ENCODE results near the gene BORCS5.

The BORCS5 gene

GRCh38 chr12:12432364-12432763 lies 75.5 kb downstream of the BORCS5 start:
- DNase-seq (ENCODE audit: low spot score), result no peak

DNA sequence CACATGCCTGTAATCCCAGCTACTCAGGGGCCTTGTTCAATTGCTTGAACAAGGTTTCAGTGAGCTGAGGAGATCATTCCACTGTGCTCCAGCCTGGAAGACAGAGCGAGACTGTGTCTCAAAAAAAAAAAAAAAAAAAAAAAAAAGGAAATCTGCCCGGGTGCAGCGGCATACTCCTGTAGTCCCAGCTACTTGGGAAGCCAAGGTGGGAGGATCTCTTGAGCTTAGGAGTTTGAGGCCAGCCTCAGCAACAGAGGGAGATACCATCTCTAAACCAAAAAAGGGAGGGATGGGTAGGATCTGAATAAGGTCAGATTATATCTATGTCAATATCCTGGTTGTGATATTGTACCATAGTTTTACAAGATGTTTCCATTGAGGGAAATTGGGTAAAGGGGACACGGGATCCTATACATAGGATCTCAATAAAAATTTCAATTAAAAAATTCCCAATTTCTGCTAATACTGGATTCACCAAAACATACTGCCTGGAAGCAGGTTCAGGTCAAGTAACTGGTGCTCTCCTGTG lies 76.4 kb downstream of the BORCS5 start:
- no peak for DNase-seq (ENCODE audit: low spot score)

DNA sequence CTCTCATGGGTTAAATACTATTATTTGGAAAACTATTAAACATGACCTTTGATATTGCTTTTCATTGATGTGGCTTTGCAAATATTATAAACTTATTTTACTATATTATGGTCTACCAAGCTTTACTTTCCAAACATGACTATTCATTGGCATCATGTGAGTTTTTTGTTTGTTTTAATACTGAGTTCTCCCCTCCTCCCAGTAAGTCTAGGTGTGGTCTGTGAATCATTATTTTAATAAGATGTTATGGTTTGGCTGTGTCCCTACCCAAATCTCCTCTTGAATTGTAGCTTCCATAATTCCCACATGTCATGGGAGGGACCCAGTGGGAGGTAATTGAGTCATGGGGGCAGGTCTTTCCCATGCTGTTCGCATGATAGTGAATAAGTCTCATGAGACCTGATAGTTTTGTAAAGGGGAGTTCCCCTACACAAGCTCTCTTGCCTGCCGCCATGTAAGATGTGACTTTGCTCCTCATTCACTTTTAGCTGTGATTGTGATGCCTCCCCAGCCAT lies 80.0 kb downstream of the BORCS5 start:
- DNase-seq (ENCODE audit: low spot score), result no peak

DNA sequence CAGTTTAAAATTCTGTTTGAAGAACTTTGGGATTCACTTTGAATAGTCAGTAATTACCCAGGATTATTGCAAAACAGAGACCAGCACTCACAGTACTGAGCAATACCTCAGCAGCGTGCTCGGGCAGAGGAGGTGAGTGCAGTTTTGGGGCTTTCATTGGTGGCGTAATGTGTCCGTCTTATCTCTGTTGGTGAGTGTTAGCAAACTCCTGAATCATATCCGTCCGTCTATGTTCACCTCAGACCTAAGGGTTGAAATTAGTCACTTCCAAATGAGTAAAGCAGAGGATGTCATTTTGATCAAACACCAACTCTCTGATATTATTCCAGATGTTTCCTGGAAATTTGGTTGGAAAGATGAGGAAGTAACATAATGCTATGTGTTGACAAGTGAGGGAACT lies 82.8 kb downstream of the BORCS5 start:
- no peak for DNase-seq (ENCODE audit: low spot score)

GRCh38 chr12:12440784-12441428 lies 84.0 kb downstream of the BORCS5 start:
- DNase-seq (ENCODE audit: low spot score), result no peak

GRCh38 chr12:12441429-12441807 lies 84.5 kb downstream of the BORCS5 start:
- no peak for DNase-seq (ENCODE audit: low spot score)

- DNase-seq (ENCODE audit: low spot score), result no peak
Measured at GRCh38 chr12:12441843-12442461, 85.1 kb downstream of the BORCS5 start.

GRCh38 chr12:12442548-12443071 lies 85.7 kb downstream of the BORCS5 start:
- DNase-seq (ENCODE audit: low spot score), result no peak

DNA sequence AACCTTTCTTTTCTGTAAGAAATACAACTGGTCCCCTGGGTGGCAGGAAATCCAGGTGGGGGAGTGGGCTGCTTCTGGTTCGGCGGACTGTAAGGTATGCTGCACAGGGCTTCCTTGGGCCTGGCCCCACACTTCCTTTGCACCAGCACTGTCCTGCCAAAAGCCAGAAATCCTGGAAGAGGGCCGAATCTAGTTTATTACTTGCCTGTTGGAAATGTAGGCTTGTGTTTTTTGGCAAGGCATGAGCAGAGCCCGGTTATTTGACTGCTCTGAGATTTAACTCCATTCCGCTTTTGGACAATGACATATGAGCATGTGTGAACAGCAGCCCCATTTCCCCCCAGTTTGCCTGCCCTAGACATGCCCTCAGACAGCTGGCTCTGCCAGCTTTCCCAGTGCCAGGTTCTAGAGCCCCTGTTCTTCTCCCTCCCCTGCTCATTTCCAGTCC lies 86.6 kb downstream of the BORCS5 start:
- no peak for DNase-seq (ENCODE audit: low spot score)

GRCh38 chr12:12445165-12445881 lies 88.4 kb downstream of the BORCS5 start:
- no peak for DNase-seq (ENCODE audit: low spot score)

DNA sequence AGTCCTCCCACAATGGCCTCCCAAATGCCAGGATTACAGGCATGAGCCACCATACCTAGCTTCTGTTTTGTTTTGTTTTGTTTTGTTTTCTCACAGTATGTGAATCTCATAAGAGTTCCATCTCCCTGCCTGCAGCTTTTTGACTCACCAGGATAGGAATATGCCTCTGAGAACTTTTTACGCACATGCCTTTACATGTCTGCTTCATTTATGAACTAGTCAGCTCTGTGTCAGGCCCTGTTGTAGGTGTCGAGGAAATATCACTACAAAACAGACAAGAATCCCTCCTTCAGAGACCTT lies 89.0 kb downstream of the BORCS5 start:
- DNase-seq (ENCODE audit: low spot score), result no peak

DNA sequence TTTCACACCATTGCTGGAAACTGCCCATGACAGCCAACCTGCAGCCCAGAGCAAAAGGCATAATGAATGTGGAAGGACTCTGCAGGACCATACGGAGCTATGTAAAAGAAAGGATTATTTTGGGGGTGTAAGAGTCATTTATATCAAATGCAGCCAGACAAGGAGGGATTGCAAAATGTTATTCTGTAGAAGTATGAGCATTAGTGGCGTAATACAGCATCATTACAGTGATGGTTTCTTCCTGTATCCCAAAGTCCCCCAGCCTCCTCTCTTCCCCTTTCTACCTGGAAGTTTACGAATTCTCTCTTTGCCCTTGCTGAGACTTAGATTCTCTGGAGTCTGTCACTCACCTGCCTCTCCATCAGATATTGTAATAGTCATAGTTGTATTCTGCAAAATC lies 89.9 kb downstream of the BORCS5 start:
- no peak for DNase-seq (ENCODE audit: low spot score)

DNA sequence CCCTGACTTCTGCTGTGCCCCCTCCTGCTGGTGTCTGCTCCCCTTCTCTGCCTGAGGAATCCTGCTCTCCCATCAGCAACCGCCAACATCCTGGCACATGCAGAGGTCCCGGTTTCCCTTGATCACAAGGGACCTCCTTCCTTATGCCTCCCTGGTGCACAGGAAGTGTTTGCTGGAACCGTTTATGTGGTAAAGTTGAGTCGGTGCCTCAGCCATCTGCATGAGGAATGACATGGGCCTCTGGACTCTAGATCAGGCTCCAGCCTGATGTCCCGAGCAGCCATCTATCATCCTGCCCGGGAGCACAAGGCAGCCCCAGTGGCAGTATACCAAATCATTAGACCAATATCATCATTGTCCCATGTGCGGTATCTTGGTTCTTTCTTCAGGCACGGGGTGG lies 90.4 kb downstream of the BORCS5 start:
- DNase-seq (ENCODE audit: low spot score), result no peak

GRCh38 chr12:12447837-12448236 lies 91.0 kb downstream of the BORCS5 start:
- no peak for DNase-seq (ENCODE audit: low spot score)

DNA sequence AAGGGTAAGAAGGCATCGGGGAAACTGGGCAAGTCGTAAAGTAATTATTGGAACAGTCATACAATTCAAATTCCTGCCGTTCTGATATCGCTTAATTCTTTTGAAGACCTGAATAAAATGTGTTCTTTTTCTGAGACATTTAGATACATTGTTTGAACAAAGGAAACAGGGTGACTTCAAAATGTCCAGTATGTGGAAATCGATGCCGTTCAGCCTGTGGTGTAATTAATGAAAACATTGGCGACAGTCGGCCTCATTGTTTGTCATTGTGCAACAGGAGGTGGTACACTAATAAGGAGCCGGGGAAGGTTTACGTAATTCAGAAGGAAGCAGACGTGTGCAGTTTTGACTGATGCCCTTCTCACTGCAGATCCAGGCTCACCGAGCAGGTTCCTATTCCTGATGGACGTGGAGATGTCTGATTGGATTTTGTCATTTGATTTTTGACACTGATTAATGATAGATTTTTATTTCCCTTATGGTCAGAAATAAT lies 92.7 kb downstream of the BORCS5 start:
- DNase-seq (ENCODE audit: low spot score), result no peak

DNA sequence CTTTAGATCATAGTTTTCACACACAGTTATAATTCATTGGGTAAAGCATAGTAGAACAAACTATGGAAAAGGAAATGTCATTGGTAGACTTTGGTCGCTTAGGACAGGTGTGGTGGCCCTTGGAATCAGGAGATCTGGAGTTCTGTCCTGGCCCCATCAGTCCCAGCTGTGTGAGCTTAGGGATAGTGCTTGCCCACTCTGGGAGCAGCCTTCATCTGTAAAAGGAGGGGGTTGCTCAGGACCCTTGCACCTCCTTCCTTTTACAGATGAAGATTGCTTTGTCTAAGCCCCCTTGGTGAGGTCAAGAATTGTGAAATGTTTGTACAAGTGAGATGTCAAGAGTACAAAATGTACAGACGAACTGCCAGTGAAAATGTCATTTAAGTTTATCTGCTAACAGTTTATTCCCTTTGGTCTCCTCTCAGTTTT lies 93.2 kb downstream of the BORCS5 start:
- DNase-seq (ENCODE audit: low spot score), result no peak

DNA sequence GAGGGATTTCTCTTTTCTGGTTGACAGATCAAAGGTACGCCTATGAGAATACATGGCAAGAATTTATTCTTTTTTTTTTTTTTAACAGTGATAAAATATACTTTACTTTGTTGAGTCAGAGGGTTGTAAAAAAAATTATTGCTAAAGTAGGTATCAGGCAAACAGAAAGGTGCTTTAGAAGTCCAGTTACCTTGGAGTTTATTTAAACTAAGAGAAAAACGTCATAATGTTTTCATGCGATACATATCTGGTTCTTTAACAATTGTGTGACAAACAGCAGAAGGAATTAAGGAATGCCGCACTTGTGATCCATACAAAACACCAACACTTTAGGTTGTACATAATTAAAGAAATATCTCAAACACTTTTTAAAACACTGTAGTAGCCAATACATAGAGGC lies 94.2 kb downstream of the BORCS5 start:
- DNase-seq (ENCODE audit: low spot score), result no peak

GRCh38 chr12:12452326-12452902 lies 95.5 kb downstream of the BORCS5 start:
- no peak for DNase-seq (ENCODE audit: low spot score)

- no peak for DNase-seq (ENCODE audit: low spot score)
Measured at GRCh38 chr12:12453635-12454034, 96.8 kb downstream of the BORCS5 start.

DNA sequence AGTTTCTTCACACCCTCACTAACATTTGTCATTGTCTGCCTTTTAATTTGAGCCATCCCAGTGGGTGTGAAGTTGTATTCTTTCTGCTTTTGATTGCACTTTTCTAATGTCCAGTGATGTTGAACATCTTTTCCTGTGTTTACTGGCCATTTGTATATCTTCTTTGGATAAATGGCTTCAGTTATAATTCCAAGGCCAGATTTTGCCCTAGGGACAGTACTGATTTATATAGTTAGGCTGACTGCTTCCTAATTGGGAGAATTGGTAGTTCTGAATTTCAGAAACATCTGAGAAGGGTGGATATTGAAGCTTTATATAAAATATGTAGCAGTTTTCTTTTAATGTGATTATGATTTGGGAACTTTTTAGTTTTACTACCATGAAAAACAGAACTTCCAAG lies 97.4 kb downstream of the BORCS5 start:
- no peak for DNase-seq (ENCODE audit: low spot score)

DNA sequence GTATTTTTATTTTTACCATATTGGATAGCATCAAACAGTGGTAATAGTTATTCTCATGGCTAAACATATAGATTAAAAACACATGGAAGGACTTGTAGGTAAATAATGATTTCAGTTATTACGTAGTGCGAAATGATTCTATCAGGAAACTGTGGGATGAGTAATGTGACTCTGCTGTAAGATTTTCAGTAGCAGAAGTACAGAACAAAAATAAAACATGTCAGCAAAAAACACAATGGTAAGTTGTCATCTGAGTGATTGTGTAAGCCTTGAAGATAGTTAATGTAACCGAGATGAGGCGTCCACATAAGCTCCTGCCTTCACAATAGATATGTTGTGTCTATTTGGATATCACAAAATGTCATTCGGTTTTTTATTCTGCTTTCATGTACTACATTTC lies 99.8 kb downstream of the BORCS5 start:
- peak; percentile 43 for DNase-seq (ENCODE audit: low spot score)
